GM21390 (cell line): ENCODE measurements around the gene DDX11.
"Not testable (repeated sequence)": the region's sequence is repeated elsewhere in the genome, so short reads cannot be mapped to it uniquely, and the experiment has no call there.

Experiments
- ATAC-seq: cut with Tn5 transposase; IDR thresholded peaks from one replicate; pipeline ENCODE4 v1.9.1; 2021; ENCODE audit not compliant: unreplicated experiment

Gene DDX11

DNA sequence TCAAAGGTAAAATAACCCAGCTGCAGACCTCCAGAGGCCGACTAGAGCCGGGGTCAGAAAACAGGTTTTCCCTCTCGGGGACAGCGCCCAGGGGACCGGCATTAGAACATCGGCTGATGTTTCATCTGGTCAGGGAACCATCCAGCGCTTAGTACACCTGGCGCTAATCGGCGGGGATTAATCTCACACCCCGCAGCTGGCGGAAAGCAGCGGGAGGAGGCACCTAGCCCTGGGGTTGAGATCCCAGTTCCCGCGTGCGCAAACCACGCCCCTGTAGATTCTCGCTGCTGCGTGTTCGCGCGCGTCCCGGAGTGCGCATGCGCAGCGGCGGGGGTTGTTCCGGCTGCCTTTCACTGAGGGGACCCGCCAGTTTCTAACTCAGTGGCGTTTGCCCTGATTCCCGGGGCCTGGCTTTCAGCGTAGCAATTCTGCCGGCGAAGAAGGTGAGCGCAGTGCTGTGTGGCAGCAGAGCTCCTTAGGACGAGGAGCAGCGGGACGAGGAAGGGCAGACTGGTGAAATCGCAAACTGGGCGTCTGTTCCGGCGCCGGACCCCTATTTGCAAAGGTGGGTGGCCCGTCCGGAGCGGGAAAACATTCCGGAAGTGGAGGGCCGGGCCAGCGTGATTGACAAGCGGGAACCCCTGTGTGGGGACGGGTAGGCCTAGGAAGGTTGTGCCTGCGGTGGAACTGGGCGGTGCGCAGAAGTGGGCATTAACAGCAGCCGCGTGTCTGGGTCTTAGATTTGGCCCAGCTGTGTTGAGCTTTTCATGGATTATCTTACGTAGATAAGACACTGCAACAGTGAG lies at the start of gene DDX11:
DDX11 (plus strand) TSS at position 334 of the 806 bp plus-strand sequence. CDS start 4,534 bp downstream, outside the sequence.
- ATAC-seq: peak; percentile 91

DNA sequence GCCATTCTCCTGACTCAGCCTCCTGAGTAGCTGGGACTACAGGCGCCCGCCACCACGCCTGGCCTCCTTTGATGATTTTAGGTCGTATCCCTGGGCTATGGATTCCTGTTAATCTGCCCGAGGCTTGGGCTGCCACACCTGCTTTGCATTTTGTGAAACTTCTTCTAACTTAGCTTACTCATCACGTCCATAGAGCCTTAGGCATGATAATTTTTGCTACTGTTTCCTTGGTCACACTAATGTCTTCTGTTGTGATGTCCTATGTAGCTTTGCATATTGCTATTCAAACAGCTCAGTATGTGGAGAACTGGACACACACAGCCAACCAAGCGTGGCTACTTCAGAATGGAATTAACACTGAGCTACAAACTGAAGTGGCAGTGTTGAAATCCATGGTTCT lies 47.5 kb upstream of the DDX11 start:
- ATAC-seq: no peak

DNA sequence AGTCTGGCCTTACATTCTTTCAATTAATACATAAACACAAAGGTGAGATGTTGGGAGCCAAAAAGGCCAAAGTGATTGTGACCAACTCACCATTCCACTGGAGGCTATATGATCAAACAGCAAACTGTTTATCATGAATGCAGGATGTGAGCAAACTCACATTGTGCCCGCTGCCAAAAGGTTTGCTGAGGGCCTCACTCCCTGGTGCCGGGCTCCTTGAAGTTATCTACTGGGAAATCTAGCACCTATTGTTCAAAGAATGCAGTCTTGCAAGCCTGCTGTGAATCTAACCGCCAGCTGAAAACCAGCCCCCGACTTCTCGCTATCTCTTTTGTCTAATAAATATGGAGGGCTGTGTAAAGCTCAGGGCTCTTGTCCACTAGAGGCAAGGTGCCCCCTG lies 46.7 kb upstream of the DDX11 start:
- not testable (repeated sequence) for ATAC-seq

DNA sequence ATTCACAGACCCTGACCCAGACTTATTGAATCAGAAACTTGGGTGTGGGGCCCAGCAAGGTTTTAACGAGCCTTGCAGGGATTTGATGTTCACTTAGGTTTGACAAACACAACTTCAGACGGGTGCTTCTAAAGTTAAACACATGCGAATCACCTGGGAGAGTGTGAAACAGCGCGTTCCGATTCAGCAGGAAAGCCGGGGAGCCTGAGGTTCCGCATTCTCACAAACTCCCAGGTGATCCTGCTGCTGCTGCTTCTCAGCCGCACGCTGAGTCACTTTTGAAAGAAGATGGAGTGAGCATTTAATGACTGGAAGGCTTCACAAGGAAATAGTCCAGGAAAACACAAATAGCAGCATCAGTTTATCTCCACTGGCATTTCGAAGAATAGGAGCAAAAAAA lies 44.2 kb upstream of the DDX11 start:
- ATAC-seq: no peak

DNA sequence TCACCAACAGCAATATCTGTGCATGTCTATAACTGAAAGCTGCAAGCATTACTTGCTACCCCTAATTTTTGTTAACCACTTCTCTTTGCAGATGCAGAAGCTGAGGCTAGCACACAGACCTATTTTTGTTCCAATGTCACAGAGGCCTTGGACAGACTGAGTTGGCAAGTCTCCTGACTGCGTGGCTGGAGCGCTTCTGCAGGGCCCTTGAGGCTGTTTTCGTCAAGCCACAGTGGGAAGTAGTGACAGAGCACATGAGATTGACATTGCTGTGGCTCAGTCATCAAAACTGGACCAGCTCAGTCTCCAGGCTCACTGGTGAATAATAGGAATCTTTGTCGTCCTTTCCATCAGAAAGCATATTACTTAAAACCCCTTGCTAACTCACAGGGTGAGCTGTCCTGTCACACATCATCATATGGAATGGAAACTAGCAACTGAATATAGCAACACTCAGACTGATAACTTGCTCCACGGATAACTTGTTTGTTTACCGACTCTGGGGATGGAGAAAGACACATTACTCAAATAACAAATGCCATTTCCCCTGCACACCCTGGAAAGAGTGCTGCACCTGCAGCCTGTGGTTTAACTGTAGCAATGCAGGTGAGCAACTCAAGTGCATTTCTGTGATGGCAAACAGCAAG lies 43.6 kb upstream of the DDX11 start:
- ATAC-seq: no peak

DNA sequence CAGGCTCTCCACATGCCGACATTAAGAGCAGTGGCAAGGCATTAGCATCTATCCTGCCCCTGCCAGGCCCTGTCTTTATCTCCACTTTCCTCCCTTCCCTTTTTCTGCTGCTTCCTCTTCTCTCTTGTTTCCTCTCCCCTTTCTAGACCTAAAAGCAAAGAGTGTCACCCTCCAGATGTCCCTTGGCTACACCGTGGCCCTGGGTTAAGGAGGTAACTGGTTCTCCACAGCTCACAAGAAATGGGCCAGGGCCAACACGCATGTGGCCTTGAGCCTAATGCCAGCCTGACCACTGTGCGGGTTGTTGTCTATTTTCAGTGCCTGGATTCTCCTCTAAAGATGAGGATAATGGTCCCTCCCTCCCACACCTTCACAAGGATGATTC lies 41.7 kb upstream of the DDX11 start:
- no peak for ATAC-seq

DNA sequence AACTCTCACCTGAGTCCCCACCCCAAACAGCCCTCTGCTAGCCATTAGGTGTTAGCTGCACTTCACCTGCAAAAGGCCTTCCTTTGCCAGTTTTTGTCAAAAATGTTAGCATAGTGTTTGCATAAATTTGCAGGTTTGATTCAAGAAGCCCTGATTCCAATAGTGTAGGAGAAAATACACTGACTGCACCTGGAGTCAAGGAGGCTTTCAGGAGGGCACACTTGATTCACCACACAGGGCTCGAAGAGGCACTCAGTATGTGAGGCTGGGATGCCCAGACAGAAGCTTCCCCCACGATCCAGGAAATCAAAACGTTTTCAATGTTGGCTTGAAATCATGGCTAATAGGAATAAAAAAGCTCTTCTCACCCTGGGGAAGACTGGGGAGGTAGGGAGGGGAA lies 40.5 kb upstream of the DDX11 start:
- ATAC-seq: no peak

DNA sequence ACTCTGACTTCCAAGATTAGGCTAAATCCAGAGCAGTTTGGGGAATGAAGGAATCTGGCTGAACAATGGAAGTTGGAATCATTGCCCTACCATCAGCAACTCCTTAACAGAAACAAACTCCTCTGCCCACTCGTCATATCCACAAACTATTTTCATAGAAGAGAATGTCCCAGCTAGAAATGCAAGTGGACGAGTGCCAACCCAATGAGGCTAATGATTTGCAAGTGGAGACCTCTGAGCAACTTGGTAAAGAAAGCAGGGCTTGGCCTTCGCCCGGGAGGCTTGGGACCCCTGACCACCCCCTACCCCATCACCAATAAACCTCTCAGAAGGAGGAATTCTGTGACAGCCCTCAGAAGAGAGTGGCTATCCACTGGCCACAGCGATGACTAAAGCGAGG lies 40.0 kb upstream of the DDX11 start:
- ATAC-seq: no peak

DNA sequence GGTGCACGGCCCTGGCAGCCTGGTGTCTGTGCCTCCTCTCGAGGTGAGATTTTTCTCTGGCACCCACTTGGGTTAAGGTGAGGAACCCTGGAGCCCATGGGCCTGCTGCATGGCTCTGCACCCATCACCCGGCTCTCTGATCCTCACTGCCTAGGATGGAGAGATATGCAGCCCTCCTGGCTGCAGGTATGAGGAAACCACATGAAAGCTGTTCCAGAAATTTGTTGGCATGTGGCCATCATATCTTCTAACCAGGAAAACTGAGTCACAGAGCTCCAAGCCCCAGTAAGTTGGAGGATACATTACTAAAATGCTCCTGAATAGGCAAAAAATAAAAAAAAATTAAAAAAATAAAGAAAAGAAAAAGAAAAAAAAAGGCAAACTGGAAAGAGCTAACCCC lies 39.3 kb upstream of the DDX11 start:
- ATAC-seq: no peak

DNA sequence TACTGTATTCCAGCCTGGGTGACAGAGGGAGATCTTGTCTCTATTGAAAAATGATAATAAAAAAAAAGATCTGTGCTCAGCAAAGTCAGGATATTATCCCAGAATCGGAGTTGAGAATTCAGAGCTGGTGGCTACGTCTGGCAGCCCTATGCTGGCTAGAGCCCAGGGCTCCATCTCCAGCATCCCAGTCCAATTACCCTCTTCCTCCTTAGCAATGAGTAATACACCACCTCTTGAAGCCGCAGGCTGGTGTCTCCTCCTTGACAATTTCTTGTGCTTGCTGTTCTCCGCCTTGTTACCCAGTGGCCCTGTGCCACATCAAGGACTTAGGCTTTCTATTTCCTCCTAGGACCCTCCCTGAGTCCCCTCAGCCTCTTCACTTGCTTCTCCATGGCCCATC lies 38.4 kb upstream of the DDX11 start:
- ATAC-seq: no peak

DNA sequence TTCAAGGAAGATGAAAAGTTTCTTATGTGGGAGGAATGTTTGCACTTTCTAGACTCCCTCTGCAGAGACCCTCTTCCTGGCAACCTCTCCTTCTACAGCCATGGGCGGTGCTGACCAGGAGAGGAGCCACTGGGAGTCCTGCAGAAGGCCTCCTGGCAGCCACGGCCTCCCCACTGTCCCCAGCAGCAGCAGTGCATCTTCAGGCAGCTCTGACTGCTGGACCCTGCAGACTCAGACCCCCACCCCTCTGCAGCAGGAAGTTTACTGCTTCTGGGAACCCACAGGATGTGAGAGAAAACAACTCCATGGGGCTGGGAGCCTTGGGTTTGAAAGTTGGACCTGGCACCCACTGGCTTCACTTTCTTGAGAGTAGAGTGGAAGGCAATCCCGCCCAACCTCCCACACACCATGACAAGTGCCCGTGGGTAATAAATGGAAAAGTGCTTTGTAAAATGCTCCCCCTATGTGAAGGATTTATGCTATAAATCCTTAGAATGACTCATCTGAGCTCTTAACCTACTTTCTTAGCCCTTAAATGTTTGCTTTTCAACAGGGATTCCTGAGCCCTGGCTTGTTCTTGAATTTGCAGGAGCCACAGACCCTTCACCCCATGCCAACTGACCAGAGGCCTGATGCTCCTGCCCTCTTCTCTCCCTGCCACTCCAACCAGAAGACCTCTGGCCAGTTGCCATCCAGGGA lies 37.5 kb upstream of the DDX11 start:
- ATAC-seq: no peak

DNA sequence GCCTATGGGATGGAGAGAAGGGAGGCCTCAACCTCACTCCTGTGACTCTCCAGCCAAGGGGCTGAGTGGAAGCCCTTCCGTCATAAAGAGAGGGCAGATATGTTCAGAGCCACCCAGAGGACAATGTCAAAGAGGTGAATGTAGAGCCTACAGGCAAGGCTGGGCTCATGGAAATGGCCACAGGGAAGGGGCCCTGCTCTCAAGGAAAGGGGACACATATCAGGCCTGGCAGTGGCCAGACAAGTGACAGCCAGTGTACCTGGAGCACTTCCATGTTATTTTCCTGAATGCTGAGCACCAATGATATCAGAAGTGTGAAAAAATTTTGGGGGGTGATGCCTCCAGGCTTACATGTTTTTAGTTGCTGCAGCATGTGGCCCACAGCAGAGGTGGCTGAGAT lies 36.6 kb upstream of the DDX11 start:
- no peak for ATAC-seq

DNA sequence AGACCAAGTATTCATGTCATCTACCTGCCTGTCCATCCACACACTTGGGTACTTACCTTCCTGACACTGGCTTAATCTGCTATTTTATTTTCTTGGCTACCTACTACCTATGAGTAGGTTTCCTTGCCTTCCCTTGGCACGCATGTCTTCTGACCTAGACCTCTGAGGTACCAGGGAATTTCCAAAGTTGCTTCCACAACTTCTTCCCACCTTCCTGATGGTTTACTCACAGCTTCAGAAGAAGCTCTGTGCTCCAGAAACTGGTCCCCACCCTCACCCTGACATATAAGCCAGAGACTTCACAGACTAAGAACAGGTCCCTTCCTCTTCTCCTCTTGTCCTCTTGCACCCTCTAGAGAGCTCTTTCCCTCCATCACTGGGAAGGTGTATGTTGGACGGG lies 35.7 kb upstream of the DDX11 start:
- ATAC-seq: no peak

DNA sequence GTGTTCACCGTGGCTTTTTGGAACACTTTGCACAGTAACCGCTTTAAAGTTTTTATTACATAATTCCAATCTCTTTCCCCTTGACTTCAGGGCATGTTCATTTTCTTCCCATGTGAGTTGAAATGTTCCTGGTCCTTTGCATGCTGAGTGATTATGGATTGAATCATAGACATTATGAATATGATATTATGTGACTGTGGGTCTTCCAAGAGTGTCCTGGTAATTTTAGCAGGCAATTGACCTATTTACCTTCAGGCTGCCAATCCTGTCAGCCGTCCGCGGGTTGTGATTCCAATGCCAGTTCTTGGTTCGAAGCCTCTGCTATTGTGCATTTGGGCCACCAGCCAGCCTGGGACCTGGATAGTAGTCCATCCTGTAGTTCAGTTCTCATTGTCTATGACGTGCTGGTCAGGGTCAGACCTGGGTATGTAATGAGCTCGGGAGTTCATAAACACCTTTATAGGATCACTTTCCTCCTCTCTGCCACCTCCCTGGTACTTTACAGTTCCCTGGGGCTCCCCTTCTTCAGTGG lies 32.6 kb upstream of the DDX11 start:
- no peak for ATAC-seq

DNA sequence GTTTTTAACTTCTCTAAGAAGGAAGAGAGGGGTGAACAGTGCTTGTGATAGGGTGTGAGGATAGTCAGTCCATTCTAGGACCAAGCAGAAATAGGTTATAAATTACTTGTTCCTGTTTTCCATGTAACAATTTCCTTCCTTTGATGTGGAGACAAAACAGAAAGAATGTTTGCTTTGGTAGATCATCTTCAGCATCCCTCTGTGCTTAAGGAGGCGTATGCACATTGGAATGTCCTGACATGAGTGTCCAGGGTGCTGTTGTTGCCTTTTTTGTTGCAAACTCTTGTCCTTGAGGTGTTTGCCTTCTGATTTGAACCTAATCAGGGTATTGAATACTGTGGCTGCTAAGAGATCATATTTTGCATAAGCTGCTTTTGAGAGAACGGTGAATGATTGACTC lies 23.5 kb upstream of the DDX11 start:
- not testable (repeated sequence) for ATAC-seq

DNA sequence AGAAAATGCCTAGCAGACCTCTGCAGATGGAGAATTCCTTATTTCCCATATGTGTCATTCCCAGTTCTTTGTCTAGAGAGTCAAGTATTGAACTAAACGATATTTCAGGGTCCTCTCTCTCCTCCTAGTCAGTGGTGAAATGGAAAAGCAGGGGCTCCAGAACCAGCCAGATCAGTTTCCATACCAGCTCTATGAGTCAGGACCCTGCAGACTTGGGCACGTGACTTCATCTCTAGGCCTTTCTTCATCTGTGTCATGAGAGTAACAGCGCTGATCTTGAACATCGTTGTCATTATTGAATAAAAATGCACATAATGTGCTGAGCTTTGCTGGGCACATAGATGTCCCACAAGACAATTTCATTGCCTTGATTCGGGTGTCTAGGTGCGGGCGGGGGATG lies 23.1 kb upstream of the DDX11 start:
- ATAC-seq: not testable (repeated sequence)

DNA sequence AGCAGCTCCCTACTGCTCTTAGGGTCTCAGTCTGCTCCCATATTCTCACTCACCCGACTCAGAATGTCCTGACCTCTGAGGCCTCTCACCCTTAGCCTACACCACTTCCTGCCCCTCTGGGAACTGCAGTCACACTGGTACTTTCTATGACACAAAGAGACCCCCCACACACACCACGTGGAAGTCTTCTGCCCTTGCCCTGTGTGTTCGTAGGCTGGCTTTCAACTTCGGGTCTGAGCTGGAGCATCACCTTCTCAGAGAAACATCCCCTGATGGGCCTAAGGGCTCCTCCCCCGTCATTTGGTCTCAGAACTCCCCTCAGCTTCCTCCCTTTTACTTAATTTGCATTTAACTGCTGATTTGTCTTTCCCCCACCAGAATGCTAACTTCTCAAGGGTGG lies 22.0 kb upstream of the DDX11 start:
- peak; percentile 72 for ATAC-seq

DNA sequence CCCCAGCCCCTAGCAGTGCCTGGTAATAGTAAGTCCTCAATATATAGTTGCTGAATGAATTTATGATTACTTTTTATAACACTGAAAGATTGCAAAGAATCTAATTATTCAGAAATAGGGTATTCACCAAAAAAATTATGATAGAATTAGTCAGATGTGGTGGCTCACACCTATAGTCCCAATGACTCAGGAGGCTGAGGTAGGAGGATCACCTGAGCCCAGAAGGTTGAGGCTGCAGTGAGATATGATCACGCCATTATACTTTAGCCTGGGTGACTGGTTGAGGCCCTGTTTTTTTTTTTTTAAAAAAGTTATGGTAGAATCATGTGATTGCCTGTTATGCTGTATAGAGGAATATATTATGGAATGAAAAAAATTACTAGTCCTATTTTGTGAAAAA lies 21.5 kb upstream of the DDX11 start:
- ATAC-seq: not testable (repeated sequence)

DNA sequence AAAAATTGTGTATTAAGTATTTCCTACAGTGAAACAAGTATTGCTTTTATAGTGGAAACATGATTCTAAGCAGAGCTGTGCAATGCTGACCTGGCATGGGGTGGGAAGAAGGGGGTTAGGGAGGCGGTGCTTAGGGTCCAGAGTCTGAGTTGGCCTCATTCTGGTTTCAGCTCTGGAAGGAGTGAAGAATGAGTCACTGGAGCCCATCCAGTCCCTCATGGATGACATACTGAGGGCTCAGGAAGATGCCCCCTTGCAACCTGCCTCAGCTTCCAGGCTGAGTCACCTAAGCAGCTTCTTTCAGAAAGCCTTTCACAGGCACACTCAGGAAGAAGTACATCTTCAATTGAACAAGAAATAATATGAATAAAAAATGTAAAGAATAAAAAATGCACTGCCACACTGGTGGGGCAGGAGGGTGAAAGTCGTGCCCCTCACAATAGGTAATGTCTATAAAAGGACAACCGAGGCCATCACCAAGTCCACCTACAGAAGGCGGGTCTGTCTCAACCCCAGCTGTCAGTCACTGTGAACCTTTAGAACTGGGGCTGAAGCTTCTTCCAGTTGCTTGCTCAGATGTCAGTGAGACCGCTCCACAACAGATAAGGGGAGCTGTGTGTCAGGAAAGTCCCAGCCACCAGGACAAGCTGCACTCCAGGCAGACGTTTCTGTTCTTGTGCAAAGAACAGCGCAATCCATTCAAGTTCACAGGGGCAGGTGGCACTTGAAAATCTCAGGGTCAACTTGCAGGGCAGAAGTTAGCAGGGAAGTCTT lies 20.8 kb upstream of the DDX11 start:
- ATAC-seq: not testable (repeated sequence)

DNA sequence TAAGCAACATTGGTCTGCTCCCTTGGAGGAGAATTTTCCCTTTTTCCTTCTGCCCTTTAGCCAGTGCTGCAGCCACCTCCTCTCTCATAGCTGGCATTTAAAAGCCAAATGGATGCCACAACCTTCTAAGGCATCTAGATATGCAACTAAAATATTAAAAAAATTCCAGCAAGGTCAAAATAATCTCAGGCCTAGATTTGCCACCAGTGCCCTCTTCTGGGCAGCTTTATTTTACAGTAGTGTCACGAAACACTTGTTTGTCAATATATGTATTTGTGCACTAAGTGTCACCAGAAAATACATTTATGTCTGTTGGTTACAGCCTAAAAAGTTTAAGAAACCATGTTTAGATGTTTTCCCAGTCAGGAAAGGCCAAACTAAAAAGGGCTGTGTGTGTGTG lies 19.7 kb upstream of the DDX11 start:
- not testable (repeated sequence) for ATAC-seq

DNA sequence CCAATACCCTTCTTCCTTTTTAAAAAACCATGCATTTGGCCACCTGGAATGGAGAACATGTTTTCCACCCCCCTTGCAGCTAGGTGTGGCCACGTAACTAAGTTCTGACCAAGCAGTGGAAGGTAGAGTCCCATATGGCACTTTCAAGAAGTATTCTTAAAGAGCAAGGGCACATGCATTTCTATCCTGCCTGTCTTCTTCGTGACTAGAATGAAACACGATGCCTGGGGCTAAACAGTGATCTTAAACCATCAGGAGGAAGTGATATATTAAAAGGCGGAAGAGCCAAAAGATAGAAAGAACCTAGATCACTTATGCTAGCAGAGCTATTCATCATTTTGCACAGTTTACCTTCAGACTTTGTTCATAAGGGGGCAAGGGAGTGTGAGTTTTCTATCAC lies 16.0 kb upstream of the DDX11 start:
- ATAC-seq: no peak
